K562 (cell line): ENCODE results near the gene CMIP. TPM values are rescaled to one million over a fixed set of nuclear protein-coding genes. Genes with fewer than 3 reads are reported as not detected.
A peak's percentile ranks its signal among the peaks of the same experiment; 100 is the strongest.

Experiments used
- CTBP1 ChIP-seq: fragments of 450-650 bp; IDR thresholded peaks from 2 replicates; pipeline ENCODE4 v1.6.1; 2016; ENCODE audit warnings: borderline replicate concordance
- IRF9 ChIP-seq: fragments of 450-650 bp; IDR thresholded peaks from 2 replicates; pipeline ENCODE4 v1.6.1; 2016; ENCODE audit warnings: missing biosample characterization, missing genetic modification characterization
- KAT7 ChIP-seq: sonication (generic); formaldehyde crosslinking; IDR thresholded peaks from 2 replicates; pipeline ENCODE4 v1.8.0; 2022; ENCODE audit warnings: missing genetic modification reagents, mild to moderate bottlenecking, borderline replicate concordance
- MGA ChIP-seq: fragments of 450-650 bp; IDR thresholded peaks from 2 replicates; pipeline ENCODE4 v1.6.1; 2016; ENCODE audit warnings: mild to moderate bottlenecking, moderate library complexity
- NFE2L1 ChIP-seq: fragments of 450-650 bp; IDR thresholded peaks from 2 replicates; pipeline ENCODE4 v1.6.1; 2016; ENCODE audit warnings: missing genetic modification characterization, low read depth, mild to moderate bottlenecking, missing compliant biosample characterization, moderate library complexity, borderline replicate concordance
- NR2F6 ChIP-seq: fragments of 450-650 bp; formaldehyde crosslinking; IDR thresholded peaks from 2 replicates; pipeline ENCODE4 v1.4.0; 2020; ENCODE audit warnings: mild to moderate bottlenecking
- PHTF2 ChIP-seq: fragments of 250-450 bp; sonication (Bioruptor Pico); IDR thresholded peaks from 2 replicates; pipeline ENCODE4 v1.5.0; 2021; ENCODE audit warnings: mild to moderate bottlenecking
- RAD51 ChIP-seq: fragments of 450-650 bp; IDR thresholded peaks from 2 replicates; pipeline ENCODE4 v1.7.1; 2016; ENCODE audit warnings: low read depth, mild to moderate bottlenecking, borderline replicate concordance
- SMARCE1 ChIP-seq: fragments of 450-650 bp; IDR thresholded peaks from 2 replicates; pipeline ENCODE4 v1.7.1; 2016; ENCODE audit warnings: mild to moderate bottlenecking
- ZBTB2 ChIP-seq: fragments of 450-650 bp; IDR thresholded peaks from 2 replicates; pipeline ENCODE4 v1.6.1; 2016; ENCODE audit warnings: antibody characterized with exemption
- ZBTB9 ChIP-seq: fragments of 450-650 bp; formaldehyde crosslinking; IDR thresholded peaks from 2 replicates; pipeline ENCODE4 v1.4.0; 2020; ENCODE audit warnings: mild to moderate bottlenecking, moderate library complexity
- ZNF197 ChIP-seq: fragments of 200-800 bp; sonication (Bioruptor generic); IDR thresholded peaks from 2 replicates; pipeline ENCODE4 v1.6.1; 2016; ENCODE audit warnings: low read depth, missing genetic modification characterization, missing compliant biosample characterization
- polyA plus RNA-seq, 8 experiments: library from polyadenylated mRNA; depleted of rRNA in 4 of 8; stranded (reverse) in 5 of 8; unstranded in 3 of 8; fragments of >200 nt; fragmentation: Nextera tagmentation in 2 of 8; fragmentation: Illumina TruSeq in 1 of 8; extraction: Ambion mirVana in 2 of 8; extraction: Trizol in 1 of 8; gene quantifications; 2 replicates each; pipeline versions ENCODE4 v1.2.1 to v1.2.3, GENCODE V29; 2011 to 2014; ENCODE audit warnings: inconsistent platforms in 1 of 8, missing spikeins in 1 of 8
- total RNA-seq, 7 experiments: library from RNA; depleted of rRNA in 6 of 7; stranded (reverse); fragments of >200 nt in 6 of 7; fragmentation: Illumina TruSeq in 2 of 7; extraction: Trizol in 2 of 7; gene quantifications; 2 replicates each; pipeline versions ENCODE4 v1.2.1 to v1.2.3, GENCODE V29; 2011 to 2021; ENCODE audit warnings: low replicate concordance in 1 of 7

The CMIP gene
- total and polyA plus RNA-seq, 9 of the 15 experiments (the other 6 are each of a cell fraction or from before 2014, with no cell fraction given) = 0.94 to 82.5 (median 10.3) TPM

- TF ChIP-seq IRF9 (tag) (no peak), RAD51 (no peak), ZBTB2 (no peak), ZNF197 (CRISPR knock-in tag) (0 out of 2 replicates have a peak, but pooled peaks have one; percentile 31), NFE2L1 (tag) (no peak), KAT7 (CRISPR knock-in tag) (0 out of 2 replicates have a peak, but pooled peaks have one; percentile 69), MGA (peak; percentile 78), ZBTB9 (CRISPR knock-in tag) (no peak), CTBP1 (peak; percentile 68; the same call in 1 of the 2 replicates), SMARCE1 (peak; percentile 86), PHTF2 (no peak), NR2F6 (CRISPR knock-in tag) (no peak)
Observed at GRCh38 chr16:81457326-81458133, 12.9 kb downstream of the CMIP start (continued).
